OCI-LY7 (cell line): Measurements from ENCODE around the gene GGTLC1. TPM values are rescaled to one million over a fixed set of nuclear protein-coding genes. Genes with fewer than 3 reads are reported as not detected.

Experiments
- BruUV-seq: library from RNA; stranded (reverse); fragments of 400-500 nt; replicated peaks from 2 replicates; lab custom pipeline; 2021; lab: Mats Ljungman, UMichigan
- CTCF ChIA-PET: fragments of 300-600 bp; sonication (Branson Sonifier 250); formaldehyde crosslinking; loops from one replicate; lab custom pipeline; 2022; ENCODE audit warnings: antibody characterized with exemption; ENCODE audit not compliant: unreplicated experiment; lab: Charles Lee
- POLR2A ChIA-PET: fragments of 300-600 bp; sonication (Branson Sonifier 250); formaldehyde crosslinking; loops from one replicate; lab custom pipeline; 2022; ENCODE audit warnings: antibody characterized with exemption; lab: Charles Lee
- DNase-seq: peaks from one replicate; pipeline ENCODE4 v3.0.0-alpha.2; 2015; ENCODE audit warnings: low spot score
- H2AFZ ChIP-seq: fragments of 200-600 bp; sonication (generic), shearing (Covaris generic); 2 replicates; pipeline ENCODE4 v1.6.1; 2014; ENCODE audit warnings: mild to moderate bottlenecking, antibody characterized with exemption, low read length, moderate library complexity
- H3K27ac ChIP-seq: fragments of 200-600 bp; sonication (generic); 2 replicates; pipeline ENCODE4 v1.5.1; 2014; ENCODE audit warnings: mixed run types, low read depth, mild to moderate bottlenecking, moderate library complexity, low read length, inconsistent platforms; ENCODE audit not compliant: poor library complexity, severe bottlenecking
- H3K36me3 ChIP-seq: fragments of 200-600 bp; sonication (generic); 2 replicates; pipeline ENCODE4 v1.6.1; 2014; ENCODE audit warnings: mild to moderate bottlenecking, antibody characterized with exemption, low read length, moderate library complexity, mixed read lengths; ENCODE audit not compliant: insufficient read depth
- H3K4me1 ChIP-seq: fragments of 200-600 bp; sonication (generic); 2 replicates; pipeline ENCODE4 v1.5.1; 2014; ENCODE audit warnings: mild to moderate bottlenecking, low read length; ENCODE audit not compliant: insufficient read depth, poor library complexity, severe bottlenecking
- H3K4me2 ChIP-seq: fragments of 200-600 bp; sonication (generic); 2 replicates; pipeline ENCODE4 v1.6.1; 2014; ENCODE audit warnings: mild to moderate bottlenecking, low read length
- H3K4me3 ChIP-seq: fragments of 200-600 bp; sonication (generic); 2 replicates; pipeline ENCODE4 v1.5.1; 2014; ENCODE audit warnings: mild to moderate bottlenecking, low read depth, low read length; ENCODE audit not compliant: poor library complexity, severe bottlenecking
- H3K79me2 ChIP-seq: fragments of 200-600 bp; sonication (generic); 2 replicates; pipeline ENCODE4 v1.6.1; 2016; ENCODE audit warnings: low read depth, mild to moderate bottlenecking, low read length, moderate library complexity, mixed read lengths; ENCODE audit not compliant: insufficient read depth
- H3K9me2 ChIP-seq: fragments of 200-600 bp; sonication (generic); 2 replicates; pipeline ENCODE4 v1.6.1; 2016; ENCODE audit warnings: mild to moderate bottlenecking, low read length, mixed read lengths; ENCODE audit not compliant: insufficient read depth
- H3K9me3 ChIP-seq: fragments of 200-600 bp; sonication (generic); 2 replicates; pipeline ENCODE4 v1.6.1; 2014; ENCODE audit warnings: mild to moderate bottlenecking, mixed run types, low read length, mixed read lengths
- H4K20me1 ChIP-seq: fragments of 200-600 bp; sonication (generic); 2 replicates; pipeline ENCODE4 v1.6.1; 2014; ENCODE audit warnings: mild to moderate bottlenecking, antibody characterized with exemption, low read length, moderate library complexity, mixed read lengths; ENCODE audit not compliant: insufficient read depth
- EZH2phosphoT487 ChIP-seq: fragments of 200-600 bp; sonication (generic); IDR thresholded peaks from 2 replicates; pipeline ENCODE4 v1.6.1; 2018; ENCODE audit warnings: low read depth, borderline replicate concordance, mild to moderate bottlenecking, mixed run types, antibody characterized with exemption, low read length, moderate library complexity, mixed read lengths
- intact Hi-C: fragments of 100-400 bp; cut with micrococcal nuclease; formaldehyde crosslinking; loops from one replicate; pipeline ENCODE4 v1.10.0; 2022; ENCODE audit not compliant: unreplicated experiment
- total RNA-seq, 2 experiments: library from RNA; depleted of rRNA in 1 of 2; stranded (reverse); fragments of >200 nt in 1 of 2; shearing (Covaris generic) in 1 of 2; gene quantifications; 2 replicates each; pipeline ENCODE4 v1.2.3, GENCODE V29; 2014 to 2022
- TF ChIP-seq, protein P1 (sequence below): fragments of 200-600 bp; sonication (generic); conservative IDR thresholded peaks from 2 replicates; pipeline ENCODE4 v1.5.1; 2014; ENCODE audit warnings: mild to moderate bottlenecking, antibody characterized with exemption, low read length, moderate library complexity, mixed read lengths

Gene GGTLC1
- total RNA-seq, 2 experiments from 2014 or later, result not detected

DNA sequence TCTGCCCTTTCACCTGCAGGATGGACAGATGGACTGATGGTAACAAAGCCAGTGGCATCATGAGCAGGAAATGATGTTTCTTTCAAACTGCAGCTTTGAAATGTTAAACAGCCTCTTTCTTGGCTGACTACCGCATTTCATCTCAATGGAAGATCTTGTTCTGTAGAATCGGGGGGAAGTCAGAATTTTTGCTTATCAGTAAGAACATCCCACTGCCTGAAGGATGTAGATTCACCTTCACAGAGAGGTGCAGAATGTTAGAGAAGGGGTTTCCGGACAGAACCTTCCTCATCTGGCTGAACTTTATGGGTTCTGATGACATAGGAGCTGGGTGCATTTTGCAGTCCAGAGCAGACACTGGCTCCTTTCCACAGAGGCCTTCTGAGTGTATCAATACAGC, 32.7 kb downstream of the GGTLC1 start:
- no peak overlapping the region for H3K27ac ChIP-seq
- H3K79me2 ChIP-seq, result no peaks in the 10 kb centered on the region

DNA sequence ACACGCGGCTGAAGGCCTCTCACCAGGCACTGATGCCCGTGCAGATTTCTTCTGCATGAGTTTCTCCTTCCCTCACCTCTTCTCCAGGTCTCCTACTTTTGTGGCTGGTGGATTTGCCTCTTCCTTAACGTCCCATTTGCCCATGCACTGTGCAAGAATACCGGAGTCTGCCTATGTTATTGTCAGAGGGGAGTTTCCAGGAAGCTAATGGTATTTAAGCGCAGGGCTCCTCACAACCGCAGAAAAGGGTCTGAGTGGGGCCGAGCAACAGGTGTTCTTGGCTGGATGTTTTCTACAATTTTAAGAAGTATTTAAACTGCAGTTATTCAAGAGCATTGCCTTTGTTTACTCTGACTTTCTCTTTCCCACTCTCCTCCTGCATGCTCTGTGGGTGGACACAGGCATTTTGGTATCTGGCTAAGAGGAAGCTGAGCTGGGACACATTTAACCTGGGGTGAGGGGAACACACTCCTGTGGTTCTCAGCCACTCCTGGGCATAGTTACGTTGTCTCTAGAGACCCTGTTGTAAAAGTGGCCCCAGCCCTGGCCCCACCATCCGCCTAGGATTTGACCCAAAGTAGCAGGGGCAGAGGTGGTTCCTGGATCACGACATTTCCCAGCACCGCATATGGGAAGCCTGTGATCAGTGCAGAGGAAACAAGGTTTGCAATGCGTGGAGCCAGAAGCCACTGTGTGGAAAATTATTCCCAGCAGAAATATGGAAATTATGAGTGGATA, 34.4 kb downstream of the GGTLC1 start:
- Histone ChIP-seq H4K20me1 (no peaks in the 10 kb centered on the region), H3K9me2 (no peaks in the 10 kb centered on the region), H3K79me2 (no peaks in the 10 kb centered on the region), H3K4me2 (no peak overlapping the region), H2AFZ (no peak overlapping the region), H3K4me1 (no peaks in the 10 kb centered on the region), H3K4me3 (no peak overlapping the region), H3K9me3 (no peaks in the 10 kb centered on the region), H3K36me3 (no peaks in the 10 kb centered on the region), H3K27ac (no peak overlapping the region)
- ChIA-PET CTCF (no interaction called here), POLR2A (no interaction called here)
- no TSS peak for BruUV-seq
- no peak for DNase-seq
- TF ChIP-seq, protein P1, sequence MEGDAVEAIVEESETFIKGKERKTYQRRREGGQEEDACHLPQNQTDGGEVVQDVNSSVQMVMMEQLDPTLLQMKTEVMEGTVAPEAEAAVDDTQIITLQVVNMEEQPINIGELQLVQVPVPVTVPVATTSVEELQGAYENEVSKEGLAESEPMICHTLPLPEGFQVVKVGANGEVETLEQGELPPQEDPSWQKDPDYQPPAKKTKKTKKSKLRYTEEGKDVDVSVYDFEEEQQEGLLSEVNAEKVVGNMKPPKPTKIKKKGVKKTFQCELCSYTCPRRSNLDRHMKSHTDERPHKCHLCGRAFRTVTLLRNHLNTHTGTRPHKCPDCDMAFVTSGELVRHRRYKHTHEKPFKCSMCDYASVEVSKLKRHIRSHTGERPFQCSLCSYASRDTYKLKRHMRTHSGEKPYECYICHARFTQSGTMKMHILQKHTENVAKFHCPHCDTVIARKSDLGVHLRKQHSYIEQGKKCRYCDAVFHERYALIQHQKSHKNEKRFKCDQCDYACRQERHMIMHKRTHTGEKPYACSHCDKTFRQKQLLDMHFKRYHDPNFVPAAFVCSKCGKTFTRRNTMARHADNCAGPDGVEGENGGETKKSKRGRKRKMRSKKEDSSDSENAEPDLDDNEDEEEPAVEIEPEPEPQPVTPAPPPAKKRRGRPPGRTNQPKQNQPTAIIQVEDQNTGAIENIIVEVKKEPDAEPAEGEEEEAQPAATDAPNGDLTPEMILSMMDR, result no peak
- no peak for TF ChIP-seq EZH2phosphoT487
- intact Hi-C loops, result no loop called here

More for the DNA sequence above, 32.7 kb downstream of the GGTLC1 start:
- ChIA-PET CTCF (no interaction called here), POLR2A (no interaction called here)
- DNase-seq, result no peak
- BruUV-seq, result no TSS peak
- H3K36me3 ChIP-seq, result no peaks in the 10 kb centered on the region
- H3K9me3 ChIP-seq, result no peaks in the 10 kb centered on the region
- no peaks in the 10 kb centered on the region for H3K4me1 ChIP-seq
- TF ChIP-seq, protein P1, result no peak
- TF ChIP-seq EZH2phosphoT487, result no peak
- no peaks in the 10 kb centered on the region for H3K9me2 ChIP-seq
- no peak overlapping the region for H3K4me2 ChIP-seq
- no peak overlapping the region for H3K4me3 ChIP-seq
- H2AFZ ChIP-seq, result no peak overlapping the region
- intact Hi-C loops, result no loop called here
- H4K20me1 ChIP-seq, result no peaks in the 10 kb centered on the region

DNA sequence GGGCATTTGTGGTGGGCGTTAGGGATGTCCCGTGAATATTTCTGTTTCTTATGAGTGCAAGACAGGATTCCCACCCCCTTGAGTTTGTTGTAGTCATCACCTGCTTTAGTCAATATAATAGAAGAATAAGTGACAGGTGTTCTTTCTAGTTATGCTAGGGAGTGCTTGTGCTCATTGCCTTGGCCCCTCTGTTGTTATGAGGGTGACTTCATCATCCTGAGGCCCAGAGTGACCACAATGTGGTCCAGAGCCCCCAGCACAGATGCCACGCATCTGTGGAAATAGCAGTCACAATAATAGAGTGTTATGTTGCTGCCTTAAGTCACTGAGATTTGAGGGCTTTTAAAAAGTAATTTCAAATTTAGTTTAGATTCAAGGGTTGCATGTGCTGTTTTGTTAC, 42.4 kb downstream of the GGTLC1 start:
- no peak overlapping the region for H3K27ac ChIP-seq
- H3K9me2 ChIP-seq, result no peaks in the 10 kb centered on the region
- H4K20me1 ChIP-seq, result no peaks in the 10 kb centered on the region
- ChIA-PET POLR2A (no interaction called here), CTCF (no interaction called here)
- no peaks in the 10 kb centered on the region for H3K36me3 ChIP-seq
- TF ChIP-seq, protein P1, result no peak
- TF ChIP-seq EZH2phosphoT487, result no peak
- intact Hi-C loops, result no loop called here
- H3K79me2 ChIP-seq, result no peaks in the 10 kb centered on the region
- no peaks in the 10 kb centered on the region for H3K4me1 ChIP-seq
- no peak overlapping the region for H3K4me2 ChIP-seq
- H3K9me3 ChIP-seq, result no peaks in the 10 kb centered on the region
- no peak for DNase-seq
- H2AFZ ChIP-seq, result no peak overlapping the region
- H3K4me3 ChIP-seq, result no peak overlapping the region
- no TSS peak for BruUV-seq
